Urinary bladder (tissue), 4 donors: ENCODE results near the gene CCDC40. TPM values are rescaled to one million over a fixed set of nuclear protein-coding genes. Genes with fewer than 3 reads are reported as not detected.

Experiments
- DNase-seq: peaks from one replicate; pipeline ENCODE4 v3.0.0-alpha.2; 2015; ENCODE audit errors: extremely low spot score
- H3K27ac ChIP-seq: one replicate; pipeline ENCODE4 v1.5.1; 2013; ENCODE audit warnings: low read depth, mild to moderate bottlenecking, moderate library complexity
- H3K36me3 ChIP-seq: one replicate; pipeline ENCODE4 v1.6.1; 2013; ENCODE audit warnings: mild to moderate bottlenecking, moderate library complexity; ENCODE audit not compliant: insufficient read depth
- H3K4me1 ChIP-seq: one replicate; pipeline ENCODE4 v1.6.1; 2013; ENCODE audit warnings: mild to moderate bottlenecking, moderate library complexity; ENCODE audit not compliant: insufficient read depth
- H3K4me3 ChIP-seq: one replicate; pipeline ENCODE4 v1.5.1; 2013; ENCODE audit warnings: low read depth, low read length
- WGBS: extraction: QIAGEN DNeasy Blood & Tissue Kit; methylation state at CpG from one replicate; pipeline ENCODE4 v1.1.7; 2013; 5-methylcytosine and 5-hydroxymethylcytosine counted together
- polyA plus RNA-seq: library from polyadenylated mRNA; stranded (reverse); fragments of 200-250 nt; gene quantifications from one replicate; pipeline ENCODE4 v1.2.3, GENCODE V29; 2013
- total RNA-seq: library from RNA; depleted of rRNA; stranded (reverse); fragments of >200 nt; gene quantifications from one replicate; pipeline ENCODE4 v1.2.3, GENCODE V29; 2014
- donor health status: healthy with polysubstance abuse.
- donor health status: healthy.

CCDC40 gene
- total and polyA plus RNA-seq, 2 donors = 2.2 to 8.0 TPM

GRCh38 chr17:80114758-80115157 lies 78.3 kb downstream of the CCDC40 start:
- DNase-seq = no peak
- 86% methylated on average over 7 of the region's 7 CpGs for WGBS
- H3K36me3 ChIP-seq = no peaks in the 10 kb centered on the region
- H3K4me1 ChIP-seq = no peaks in the 10 kb centered on the region
- no peak overlapping the region for H3K4me3 ChIP-seq
- H3K27ac ChIP-seq = no peak overlapping the region

GRCh38 chr17:80115159-80115558 lies 78.7 kb downstream of the CCDC40 start:
- no peak for DNase-seq
- 94% methylated on average over 8 of the region's 8 CpGs for WGBS
- no peak overlapping the region for H3K4me3 ChIP-seq
- no peak overlapping the region for H3K27ac ChIP-seq
- no peaks in the 10 kb centered on the region for H3K4me1 ChIP-seq
- H3K36me3 ChIP-seq = no peaks in the 10 kb centered on the region

GRCh38 chr17:80116276-80116920 lies 80.0 kb downstream of the CCDC40 start:
- DNase-seq = no peak
- Histone ChIP-seq H3K4me3 (no peak overlapping the region), H3K36me3 (no peaks in the 10 kb centered on the region), H3K4me1 (no peaks in the 10 kb centered on the region), H3K27ac (no peak overlapping the region)
- 75% methylated on average over 16 of the region's 16 CpGs for WGBS

- Histone ChIP-seq H3K27ac (no peak overlapping the region), H3K4me3 (no peak overlapping the region), H3K36me3 (no peaks in the 10 kb centered on the region), H3K4me1 (no peaks in the 10 kb centered on the region)
- WGBS = 94% methylated on average over 13 of the region's 13 CpGs
- no peak for DNase-seq
Observed at GRCh38 chr17:80116921-80117380, 80.5 kb downstream of the CCDC40 start.

GRCh38 chr17:80117491-80118401 lies 81.3 kb downstream of the CCDC40 start:
- 91% methylated on average over 31 of the region's 31 CpGs for WGBS
- Histone ChIP-seq H3K36me3 (no peaks in the 10 kb centered on the region), H3K4me3 (no peak overlapping the region), H3K27ac (no peak overlapping the region), H3K4me1 (no peaks in the 10 kb centered on the region)
- DNase-seq = no peak

GRCh38 chr17:80118601-80119270 lies 82.3 kb downstream of the CCDC40 start:
- 90% methylated on average over 35 of the region's 35 CpGs for WGBS
- Histone ChIP-seq H3K27ac (no peak overlapping the region), H3K4me3 (no peak overlapping the region), H3K36me3 (no peaks in the 10 kb centered on the region), H3K4me1 (no peaks in the 10 kb centered on the region)
- DNase-seq = no peak

GRCh38 chr17:80119271-80119791 lies 82.9 kb downstream of the CCDC40 start:
- no peak for DNase-seq
- 94% methylated on average over 24 of the region's 24 CpGs for WGBS
- no peak overlapping the region for H3K4me3 ChIP-seq
- no peaks in the 10 kb centered on the region for H3K36me3 ChIP-seq
- H3K4me1 ChIP-seq = no peaks in the 10 kb centered on the region
- no peak overlapping the region for H3K27ac ChIP-seq

GRCh38 chr17:80119839-80120238 lies 83.4 kb downstream of the CCDC40 start:
- 90% methylated on average over 9 of the region's 9 CpGs for WGBS
- Histone ChIP-seq H3K4me3 (no peak overlapping the region), H3K36me3 (no peaks in the 10 kb centered on the region), H3K27ac (no peak overlapping the region), H3K4me1 (no peaks in the 10 kb centered on the region)
- no peak for DNase-seq

- WGBS = 91% methylated on average over 17 of the region's 17 CpGs
- Histone ChIP-seq H3K27ac (no peak overlapping the region), H3K4me1 (no peaks in the 10 kb centered on the region), H3K4me3 (no peak overlapping the region), H3K36me3 (no peaks in the 10 kb centered on the region)
- no peak for DNase-seq
Observed at GRCh38 chr17:80122026-80122575, 85.7 kb downstream of the CCDC40 start.

- no peak overlapping the region for H3K4me3 ChIP-seq
Observed at GRCh38 chr17:80122926-80123505, 86.6 kb downstream of the CCDC40 start.

GRCh38 chr17:80123791-80124190 lies 87.3 kb downstream of the CCDC40 start:
- Histone ChIP-seq H3K4me3 (no peak overlapping the region), H3K4me1 (no peaks in the 10 kb centered on the region), H3K36me3 (no peaks in the 10 kb centered on the region), H3K27ac (no peak overlapping the region)
- no peak for DNase-seq
- WGBS = 71% methylated on average over 15 of the region's 15 CpGs

More at GRCh38 chr17:80122926-80123505, 86.6 kb downstream of the CCDC40 start:
- H3K27ac ChIP-seq = no peak overlapping the region
- DNase-seq = no peak
- WGBS = 81% methylated on average over 6 of the region's 6 CpGs
- H3K36me3 ChIP-seq = no peaks in the 10 kb centered on the region
- H3K4me1 ChIP-seq = no peaks in the 10 kb centered on the region

- Histone ChIP-seq H3K36me3 (no peaks in the 10 kb centered on the region), H3K27ac (no peak overlapping the region), H3K4me1 (no peaks in the 10 kb centered on the region), H3K4me3 (no peak overlapping the region)
- 50% methylated on average over 15 of the region's 15 CpGs for WGBS
- no peak for DNase-seq
Observed at GRCh38 chr17:80124351-80124981, 88.0 kb downstream of the CCDC40 start.
